ENCODE results near the gene MAP3K7.

MAP3K7 gene

GRCh38 chr6:90480666-90481065 lies 106.2 kb downstream of the MAP3K7 start:
- TF ChIP-seq CTCF (conservative IDR thresholded peaks at IDR 0.05), result no peak
- H3K27ac ChIP-seq, result no peak overlapping the region

GRCh38 chr6:90479603-90479926 lies 107.3 kb downstream of the MAP3K7 start:
- peak; percentile 51 for TF ChIP-seq CTCF (conservative IDR thresholded peaks at IDR 0.05)

GRCh38 chr6:90478789-90479602 lies 107.9 kb downstream of the MAP3K7 start:
- no peak overlapping the region for H3K27ac ChIP-seq

More at GRCh38 chr6:90479603-90479926, 107.3 kb downstream of the MAP3K7 start:
- no peak overlapping the region for H3K27ac ChIP-seq

GRCh38 chr6:90478278-90478677 lies 108.6 kb downstream of the MAP3K7 start:
- H3K27ac ChIP-seq, result no peak overlapping the region
- TF ChIP-seq CTCF (conservative IDR thresholded peaks at IDR 0.05), result no peak

More at GRCh38 chr6:90478789-90479602, 107.9 kb downstream of the MAP3K7 start:
- TF ChIP-seq CTCF (conservative IDR thresholded peaks at IDR 0.05), result peak; percentile 89

GRCh38 chr6:90477366-90477765 lies 109.5 kb downstream of the MAP3K7 start:
- no peak overlapping the region for H3K27ac ChIP-seq
- TF ChIP-seq CTCF (conservative IDR thresholded peaks at IDR 0.05), result no peak

GRCh38 chr6:90472716-90473115 lies 114.2 kb downstream of the MAP3K7 start:
- no peak overlapping the region for H3K27ac ChIP-seq
- no peak for TF ChIP-seq CTCF (conservative IDR thresholded peaks at IDR 0.05)

GRCh38 chr6:90471263-90471662 lies 115.6 kb downstream of the MAP3K7 start:
- no peak for TF ChIP-seq CTCF (conservative IDR thresholded peaks at IDR 0.05)
- no peak overlapping the region for H3K27ac ChIP-seq
